Measurements from ENCODE around the gene FRMD8. TPM values are rescaled to one million over a fixed set of nuclear protein-coding genes. Genes with fewer than 3 reads are reported as not detected.

Gene FRMD8
- 42.7 and 172 TPM in 2 replicates for total RNA-seq (ENCODE audit: low replicate concordance)

GRCh38 chr11:65386307-65387140, at the start of gene FRMD8:
Gene FRMD8 (plus strand): TSS chr11:65386637. CDS start chr11:65387037, 400 bp downstream.
- DNase-seq (ENCODE audit: low read depth), result peak; percentile 72
- H3K4me3 ChIP-seq (ENCODE audit: low read depth, low read length), result peak within 1 kb of the TSS; percentile 89
- TF ChIP-seq CTCF (IDR thresholded peaks at IDR 0.05; ENCODE audit: insufficient read depth, low read length), result no peak

GRCh38 chr11:65338676-65339075, 47.8 kb upstream of the FRMD8 start:
- TF ChIP-seq CTCF (IDR thresholded peaks at IDR 0.05; ENCODE audit: insufficient read depth, low read length), result no peak
- no peak for DNase-seq (ENCODE audit: low read depth)
- H3K4me3 ChIP-seq (ENCODE audit: low read depth, low read length), result no peak overlapping the region

- DNase-seq (ENCODE audit: low read depth), result no peak
- TF ChIP-seq CTCF (IDR thresholded peaks at IDR 0.05; ENCODE audit: insufficient read depth, low read length), result no peak
Observed at GRCh38 chr11:65340226-65340625, 46.2 kb upstream of the FRMD8 start.

GRCh38 chr11:65341856-65342255, 44.6 kb upstream of the FRMD8 start:
- no peak for TF ChIP-seq CTCF (IDR thresholded peaks at IDR 0.05; ENCODE audit: insufficient read depth, low read length)
- H3K4me3 ChIP-seq (ENCODE audit: low read depth, low read length), result no peak overlapping the region
- DNase-seq (ENCODE audit: low read depth), result no peak

More at GRCh38 chr11:65340226-65340625, 46.2 kb upstream of the FRMD8 start:
- no peak overlapping the region for H3K4me3 ChIP-seq (ENCODE audit: low read depth, low read length)

- no peak for TF ChIP-seq CTCF (IDR thresholded peaks at IDR 0.05; ENCODE audit: insufficient read depth, low read length)
- no peak overlapping the region for H3K4me3 ChIP-seq (ENCODE audit: low read depth, low read length)
- DNase-seq (ENCODE audit: low read depth), result no peak
Observed at GRCh38 chr11:65351511-65351910, 34.9 kb upstream of the FRMD8 start.

- DNase-seq (ENCODE audit: low read depth), result peak; percentile 54
Observed at GRCh38 chr11:65352783-65353182, 33.7 kb upstream of the FRMD8 start.

More at GRCh38 chr11:65352783-65353182, 33.7 kb upstream of the FRMD8 start:
- no peak overlapping the region for H3K4me3 ChIP-seq (ENCODE audit: low read depth, low read length)
- TF ChIP-seq CTCF (IDR thresholded peaks at IDR 0.05; ENCODE audit: insufficient read depth, low read length), result peak; percentile 52
